Measurements from ENCODE around the gene DLL1. TPM values are rescaled to one million over a fixed set of nuclear protein-coding genes. Genes with fewer than 3 reads are reported as not detected.

The DLL1 gene
- total and polyA plus RNA-seq, 8 donors = 10.8 to 21.6 (median 15.3) TPM

GRCh38 chr6:170237999-170238740 is 52.7 kb downstream of the DLL1 start:
- FAIRE-seq (no peak), DNase-seq (peak in 2 of 6 donors; percentile 2 to 46), ATAC-seq (no peak)
- peaks cover 0 to 9% (median 0%) of the 10 kb centered on the region in 3 donors for H3K4me1 ChIP-seq
- 91 to 92% methylated on average over 19 of the region's 19 CpGs for WGBS, 2 donors
- no peaks in the 10 kb centered on the region for H3K9me3 ChIP-seq
- TF ChIP-seq, protein P1, sequence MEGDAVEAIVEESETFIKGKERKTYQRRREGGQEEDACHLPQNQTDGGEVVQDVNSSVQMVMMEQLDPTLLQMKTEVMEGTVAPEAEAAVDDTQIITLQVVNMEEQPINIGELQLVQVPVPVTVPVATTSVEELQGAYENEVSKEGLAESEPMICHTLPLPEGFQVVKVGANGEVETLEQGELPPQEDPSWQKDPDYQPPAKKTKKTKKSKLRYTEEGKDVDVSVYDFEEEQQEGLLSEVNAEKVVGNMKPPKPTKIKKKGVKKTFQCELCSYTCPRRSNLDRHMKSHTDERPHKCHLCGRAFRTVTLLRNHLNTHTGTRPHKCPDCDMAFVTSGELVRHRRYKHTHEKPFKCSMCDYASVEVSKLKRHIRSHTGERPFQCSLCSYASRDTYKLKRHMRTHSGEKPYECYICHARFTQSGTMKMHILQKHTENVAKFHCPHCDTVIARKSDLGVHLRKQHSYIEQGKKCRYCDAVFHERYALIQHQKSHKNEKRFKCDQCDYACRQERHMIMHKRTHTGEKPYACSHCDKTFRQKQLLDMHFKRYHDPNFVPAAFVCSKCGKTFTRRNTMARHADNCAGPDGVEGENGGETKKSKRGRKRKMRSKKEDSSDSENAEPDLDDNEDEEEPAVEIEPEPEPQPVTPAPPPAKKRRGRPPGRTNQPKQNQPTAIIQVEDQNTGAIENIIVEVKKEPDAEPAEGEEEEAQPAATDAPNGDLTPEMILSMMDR (IDR thresholded peaks at IDR 0.05) = no peak
- no peak overlapping the region for H3K27ac ChIP-seq
- no peaks in the 10 kb centered on the region for H3K36me3 ChIP-seq
- intact Hi-C loops (cut with DNase I) = no loop called here
- H3K27me3 ChIP-seq = no peaks in the 10 kb centered on the region
- no peak overlapping the region for H3K4me3 ChIP-seq

DNA sequence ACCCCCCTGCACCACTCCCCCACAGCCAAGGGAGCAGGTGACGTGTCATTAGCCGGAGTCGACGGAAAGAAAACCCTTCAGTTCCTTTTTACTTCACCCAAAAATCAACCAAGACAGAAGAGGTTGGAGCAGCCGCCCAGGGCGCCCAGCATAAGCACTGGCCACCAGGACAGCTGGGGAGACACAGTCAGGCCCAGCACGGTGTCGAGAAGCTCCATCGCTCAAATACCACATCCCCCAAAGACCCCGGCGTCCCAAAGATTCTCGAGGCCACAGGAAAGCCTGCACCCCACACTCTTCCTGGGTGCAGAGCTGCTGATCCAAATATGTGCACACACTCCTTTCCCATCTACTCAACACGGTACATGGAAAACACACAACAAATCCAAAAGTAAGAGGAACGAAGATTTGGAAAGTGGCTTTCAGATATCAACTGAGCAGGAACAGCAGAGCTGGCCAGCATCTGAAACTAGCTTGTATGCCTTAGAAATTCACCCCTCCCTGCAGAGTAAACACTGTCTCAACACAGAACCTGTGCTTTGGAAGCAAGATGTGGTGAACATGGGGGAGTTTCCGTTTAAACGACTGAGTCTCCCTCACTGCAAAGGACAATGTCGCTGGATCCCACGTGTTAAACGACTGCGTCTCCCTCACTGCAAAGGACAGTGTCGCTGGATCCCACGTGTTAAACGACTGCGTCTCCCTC is 54.6 kb downstream of the DLL1 start:
- TF ChIP-seq, protein P1 (IDR thresholded peaks at IDR 0.05) = no peak
- H3K27me3 ChIP-seq = no peaks in the 10 kb centered on the region
- H3K4me3 ChIP-seq = no peak overlapping the region
- ATAC-seq (peak in 2 of 4 donors; percentile 46 to 60), DNase-seq (peak in 1 of 6 donors; percentile 10), FAIRE-seq (no peak)
- intact Hi-C loops (cut with DNase I) = no loop called here
- H3K9me3 ChIP-seq = no peaks in the 10 kb centered on the region
- H3K27ac ChIP-seq = no peak overlapping the region
- peaks cover 0 to 9% (median 0%) of the 10 kb centered on the region in 3 donors for H3K4me1 ChIP-seq
- 73 to 78% methylated on average over 22 to 24 of the region's 24 CpGs for WGBS, 2 donors
- no peaks in the 10 kb centered on the region for H3K36me3 ChIP-seq

DNA sequence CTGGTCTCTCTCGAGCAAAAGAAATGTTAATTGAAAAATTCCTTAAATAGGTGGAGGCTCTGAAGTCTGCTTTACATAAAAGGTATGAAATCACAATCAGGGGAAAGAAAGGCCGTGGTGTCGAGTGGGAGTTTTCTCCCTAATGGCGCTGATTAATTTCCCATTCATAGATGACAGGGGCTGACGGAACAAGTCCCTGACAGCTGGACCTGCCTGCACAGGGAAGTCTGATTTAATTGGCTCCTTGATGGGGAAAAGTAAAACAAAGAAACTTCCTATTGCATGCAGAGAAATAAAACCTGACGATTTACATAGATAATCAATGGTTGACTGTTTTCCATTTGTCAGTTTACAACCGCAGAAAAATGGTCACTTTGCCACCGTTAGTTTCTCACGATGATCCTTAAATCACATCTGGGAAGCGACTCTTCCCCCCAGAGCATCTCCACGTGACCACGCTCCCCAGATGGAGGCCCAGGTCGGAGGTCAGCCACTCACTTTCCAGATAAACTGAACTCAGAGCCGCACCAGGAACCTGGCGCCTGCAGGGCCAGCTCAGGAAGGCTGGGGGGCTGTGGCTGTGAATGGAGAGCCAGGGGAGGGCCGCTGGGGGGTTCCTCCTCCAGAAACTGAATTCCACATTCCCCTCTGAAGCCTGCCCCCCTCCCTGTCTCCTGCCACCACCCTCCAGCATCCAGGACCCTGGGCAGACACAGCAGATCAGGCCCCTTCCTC is 55.3 kb downstream of the DLL1 start:
- ATAC-seq (no peak), DNase-seq (peak in 2 of 6 donors; percentile 5 to 34), FAIRE-seq (no peak)
- Histone ChIP-seq H3K27me3 (no peaks in the 10 kb centered on the region), H3K27ac (no peak overlapping the region), H3K36me3 (no peaks in the 10 kb centered on the region), H3K9me3 (no peaks in the 10 kb centered on the region), H3K4me1 (peaks cover 0 to 9% (median 0%) of the 10 kb centered on the region in 3 donors), H3K4me3 (no peak overlapping the region)
- TF ChIP-seq, protein P1 (IDR thresholded peaks at IDR 0.05) = no peak
- WGBS, 2 donors = 85 to 89% methylated on average over 16 of the region's 16 CpGs
- intact Hi-C loops (cut with DNase I) = no loop called here

DNA sequence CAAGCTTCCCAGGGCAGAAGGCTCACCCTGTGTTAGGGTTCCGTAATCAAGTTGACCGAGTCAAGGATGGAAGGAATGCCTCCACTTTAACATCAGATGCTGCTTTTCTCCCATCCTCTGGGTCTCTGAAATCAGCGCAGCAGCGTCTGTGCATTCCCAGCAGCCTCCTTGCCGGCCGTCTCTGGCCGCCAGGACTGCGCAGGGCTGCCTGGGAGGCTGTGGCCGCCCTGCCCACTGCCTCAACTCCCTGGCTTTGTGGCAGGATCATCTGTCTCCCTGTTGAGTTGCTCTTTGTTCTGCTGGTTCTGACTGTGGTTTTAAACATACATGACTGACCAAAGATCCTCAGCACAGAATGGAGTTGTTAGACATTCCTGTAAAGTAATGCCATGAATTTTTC is 56.5 kb downstream of the DLL1 start:
- intact Hi-C loops (cut with DNase I) = loop anchor here in 1 of 3 donors (5.0 kb wide), 1 partner anchor 52 kb away; no protein-coding TSS in a partner anchor
- no peak overlapping the region for H3K4me3 ChIP-seq
- no peaks in the 10 kb centered on the region for H3K27me3 ChIP-seq
- ATAC-seq (no peak), DNase-seq (peak in 2 of 6 donors; percentile 4 to 30), FAIRE-seq (no peak)
- no peak overlapping the region for H3K27ac ChIP-seq
- H3K36me3 ChIP-seq = no peaks in the 10 kb centered on the region
- H3K9me3 ChIP-seq = no peaks in the 10 kb centered on the region
- WGBS, 2 donors = 96 to 98% methylated on average over 9 of the region's 9 CpGs
- H3K4me1 ChIP-seq = peaks cover 0 to 7% (median under 1%) of the 10 kb centered on the region in 3 donors
- TF ChIP-seq, protein P1 (IDR thresholded peaks at IDR 0.05) = no peak
